AG04450 (cell line): ENCODE results near the gene ZNF45. TPM values are rescaled to one million over a fixed set of nuclear protein-coding genes. Genes with fewer than 3 reads are reported as not detected.
"Not testable (repeated sequence)": the region's sequence is repeated elsewhere in the genome, so short reads cannot be mapped to it uniquely, and the experiment has no call there.

ENCODE experiments used
- CTCF ChIA-PET: fragments of 300-600, 350-600 bp; formaldehyde crosslinking; extraction: SDS; loops from one replicate; lab custom pipeline; 2022; ENCODE audit warnings: antibody characterized with exemption, inconsistent platforms; lab: Charles Lee
- POLR2A ChIA-PET: fragments of 350-600 bp; formaldehyde crosslinking; extraction: SDS; loops from one replicate; lab custom pipeline; 2021; ENCODE audit warnings: antibody characterized with exemption, inconsistent platforms; lab: Yijun Ruan, JAX
- DNase-seq: peaks from one replicate; pipeline ENCODE4 v3.0.0-alpha.2; 2011; ENCODE audit warnings: low read depth, low spot score
- H3K27ac ChIP-seq: one replicate; pipeline ENCODE4 v1.5.1; 2012; ENCODE audit warnings: low read depth, low read length, control low read depth
- H3K27me3 ChIP-seq: one replicate; pipeline ENCODE4 v1.6.0; 2012; ENCODE audit warnings: low read length; ENCODE audit not compliant: control insufficient read depth, insufficient read depth
- H3K4me3 ChIP-seq: 2 replicates; pipeline ENCODE4 v1.5.1; 2011; ENCODE audit warnings: mild to moderate bottlenecking, low read depth, low read length, control low read depth
- H3K9me3 ChIP-seq: 2 replicates; pipeline ENCODE4 v1.5.1; 2012; ENCODE audit warnings: low read length; ENCODE audit not compliant: control insufficient read depth, insufficient read depth
- CTCF ChIP-seq: IDR thresholded peaks from 2 replicates; pipeline ENCODE4 v1.5.1; 2011; ENCODE audit warnings: low read depth, low read length, control low read depth, inconsistent platforms
- polyA plus RNA-seq: library from polyadenylated mRNA; depleted of rRNA; stranded (reverse); fragments of >200 nt; gene quantifications from 2 replicates; pipeline ENCODE4 v1.2.3, GENCODE V29; 2011

ZNF45 gene
- polyA plus RNA-seq, 1 experiment, result 16.1 TPM

DNA sequence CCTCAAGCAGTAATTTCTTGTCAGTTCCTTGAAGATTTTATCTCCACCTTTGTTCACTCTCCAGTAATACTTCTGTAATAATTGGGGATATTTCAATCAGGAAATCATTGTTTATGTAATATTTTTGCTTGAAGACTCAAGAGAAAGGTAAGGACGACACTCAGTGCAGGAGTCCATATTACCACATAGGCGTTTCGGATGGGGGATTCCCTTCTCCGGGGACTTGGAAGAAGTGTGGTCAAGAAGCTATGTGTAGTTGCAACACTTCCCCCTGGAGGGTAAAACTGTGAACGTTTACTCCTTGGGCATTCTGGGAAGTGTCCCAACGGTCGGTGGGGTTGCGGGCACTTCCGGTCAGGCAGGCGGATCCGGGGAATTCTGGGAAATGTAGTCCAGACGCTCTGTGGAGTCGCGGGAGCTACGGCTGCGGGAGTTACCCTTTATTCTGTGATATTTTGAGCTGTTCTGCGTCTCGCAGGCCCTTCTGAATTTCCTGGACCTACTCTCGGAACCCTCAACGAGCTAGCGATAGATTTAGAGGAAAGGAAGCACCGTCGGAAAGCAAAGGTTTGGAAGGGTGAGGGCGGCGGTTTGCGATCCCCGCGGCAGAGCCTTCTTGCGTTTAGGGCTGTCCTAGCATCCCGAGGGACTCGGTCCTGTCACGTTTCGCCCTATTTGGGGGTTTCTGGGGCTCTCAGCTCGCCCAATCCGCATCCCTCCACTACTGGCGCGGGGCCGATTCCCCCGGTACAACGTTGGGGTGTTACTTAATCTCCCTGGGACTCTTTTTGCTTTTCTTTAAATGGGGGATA, 16.0 kb upstream of the ZNF45 start, which contains the start of gene ZNF221:
Gene ZNF221, plus strand, starts transcription at position 395 of the 812 bp plus-strand sequence. CDS start 11,499 bp downstream, outside the sequence.
- ChIA-PET CTCF (interaction anchor here (0.6 to 1.5 kb wide), 3 partner anchors 10 to 83 kb away, joined by 3 to 4 read pairs (median 3); partner anchors contain the start of gene ZNF45), POLR2A (interaction anchor here (1.2 kb wide), 1 partner anchor 16 kb away, joined by 12 read pairs; the partner anchor contains the start of gene ZNF45)
- H3K27me3 ChIP-seq, result no peaks in the 10 kb centered on the region
- H3K27ac ChIP-seq, result peak within 1 kb of the TSS; percentile 82
- peak; percentile 51 for TF ChIP-seq CTCF
- DNase-seq, result peak; percentile 95
- H3K4me3 ChIP-seq, result peak within 1 kb of the TSS; percentile 92
- peaks cover 6% of the 10 kb centered on the region; the same call in 1 of the 2 replicates for H3K9me3 ChIP-seq

GRCh38 chr19:43949803-43950202, 14.7 kb upstream of the ZNF45 start:
- DNase-seq, H3K9me3 ChIP-seq, H3K27me3 ChIP-seq, POLR2A ChIA-PET, H3K27ac ChIP-seq, H3K4me3 ChIP-seq: not testable (repeated sequence)
- CTCF ChIA-PET, result interaction anchor here (0.6 to 0.7 kb wide), 2 partner anchors 139 to 271 kb away, joined by 3 to 6 read pairs; no protein-coding TSS in a partner anchor

DNA sequence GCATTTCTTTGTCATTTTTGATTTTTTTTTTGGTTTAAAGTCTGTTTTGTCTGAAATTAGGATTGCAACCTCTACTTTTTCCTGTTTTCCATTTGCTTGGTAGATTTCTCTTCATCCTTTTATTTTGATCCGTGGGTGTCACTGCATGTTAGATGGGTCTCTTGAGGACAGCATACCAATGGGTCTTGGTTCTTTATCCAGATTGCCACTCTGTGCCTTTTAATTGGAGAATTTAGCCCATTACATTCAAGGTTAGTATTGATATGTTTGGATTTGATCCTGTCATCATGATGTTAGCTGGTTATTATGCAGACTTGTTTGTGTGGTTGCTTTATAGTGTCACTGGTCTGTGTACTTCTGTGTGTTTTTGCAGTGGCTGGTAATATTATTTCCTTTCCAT, 12.3 kb upstream of the ZNF45 start:
- CTCF ChIA-PET, result not testable (repeated sequence)

GRCh38 chr19:43941209-43941608, 6.1 kb upstream of the ZNF45 start:
- H3K27ac ChIP-seq, result no peak overlapping the region
- no peaks in the 10 kb centered on the region; the same call in 1 of the 2 replicates for H3K9me3 ChIP-seq
- no peak for TF ChIP-seq CTCF
- CTCF ChIA-PET, result interaction anchor here (0.8 kb wide), 1 partner anchor 10 kb away, joined by 3 read pairs; the partner anchor contains the start of gene ZNF221
- H3K27me3 ChIP-seq, result no peaks in the 10 kb centered on the region
- DNase-seq, result no peak
- POLR2A ChIA-PET, result no interaction called here
- H3K4me3 ChIP-seq, result no peak overlapping the region

More for the DNA sequence above, 12.3 kb upstream of the ZNF45 start:
- H3K4me3 ChIP-seq, DNase-seq, POLR2A ChIA-PET, H3K27ac ChIP-seq, H3K27me3 ChIP-seq, H3K9me3 ChIP-seq: not testable (repeated sequence)

DNA sequence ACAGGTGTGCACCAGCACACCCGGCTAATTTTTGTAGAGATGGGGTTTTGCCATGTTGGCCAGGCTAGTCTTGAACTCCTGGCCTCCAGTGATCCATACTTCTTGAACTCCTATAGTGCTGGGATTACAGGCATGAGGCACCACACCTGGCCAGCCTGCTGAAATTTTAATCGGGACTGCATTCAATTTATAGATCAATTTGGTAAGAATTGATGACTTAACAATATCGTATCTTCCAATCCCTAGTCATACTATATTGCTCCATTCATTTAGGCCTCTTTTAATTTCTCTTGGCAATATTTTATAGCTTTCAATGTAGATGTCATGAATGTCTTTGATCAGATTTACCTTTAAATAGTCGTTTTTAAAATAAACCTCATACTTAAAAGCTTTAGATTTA, 5.6 kb upstream of the ZNF45 start:
- no peak for TF ChIP-seq CTCF
- no peaks in the 10 kb centered on the region; the same call in 1 of the 2 replicates for H3K9me3 ChIP-seq
- ChIA-PET POLR2A (no interaction called here), CTCF (no interaction called here)
- H3K27me3 ChIP-seq, result no peaks in the 10 kb centered on the region
- H3K27ac ChIP-seq, result no peak overlapping the region
- DNase-seq, result no peak
- no peak overlapping the region for H3K4me3 ChIP-seq
